GM21619 (cell line): ENCODE data around the gene USP54.

ENCODE experiments used
- ATAC-seq: cut with Tn5 transposase; IDR thresholded peaks from one replicate; pipeline ENCODE4 v1.9.1; 2021; ENCODE audit not compliant: unreplicated experiment

USP54 gene

GRCh38 chr10:73478636-73479035 is 112.5 kb downstream of the USP54 start:
- ATAC-seq: no peak

- ATAC-seq: no peak
These were observed 119.9 kb downstream of the USP54 start for GRCh38 chr10:73471226-73471625.

GRCh38 chr10:73469579-73469978 is 121.6 kb downstream of the USP54 start:
- no peak for ATAC-seq

- ATAC-seq: no peak
These were observed 123.9 kb downstream of the USP54 start for GRCh38 chr10:73467206-73467605.

- ATAC-seq: no peak
These were observed 125.0 kb downstream of the USP54 start for GRCh38 chr10:73465978-73466726.

GRCh38 chr10:73460897-73461296 is 130.2 kb downstream of the USP54 start:
- no peak for ATAC-seq

- no peak for ATAC-seq
These were observed 131.3 kb downstream of the USP54 start for GRCh38 chr10:73459683-73460314.

GRCh38 chr10:73456187-73456890 is 134.8 kb downstream of the USP54 start:
- ATAC-seq: no peak

GRCh38 chr10:73449113-73449512 is 142.0 kb downstream of the USP54 start:
- ATAC-seq: no peak

- ATAC-seq: no peak
These were observed 142.8 kb downstream of the USP54 start for GRCh38 chr10:73448384-73448783.
